Stimulated activated CD8-positive, alpha-beta memory T cell treated with anti-CD3 and anti-CD28 coated beads, Interleukin-4, amount 100 ng/mL, for 24 hours (primary cell): ENCODE measurements around the gene KRT39.

Source experiments
- DNase-seq: peaks from one replicate; pipeline ENCODE4 v3.0.0-alpha.2; 2020; ENCODE audit warnings: low read depth

KRT39 gene

GRCh38 chr17:40980596-40980995 lies 13.8 kb upstream of the KRT39 start:
- DNase-seq, result no peak

GRCh38 chr17:40980117-40980516 lies 13.4 kb upstream of the KRT39 start:
- DNase-seq, result no peak

- no peak for DNase-seq
Measured at GRCh38 chr17:40978575-40979151, 11.9 kb upstream of the KRT39 start.

- no peak for DNase-seq
Measured at GRCh38 chr17:40975516-40975915, 8.8 kb upstream of the KRT39 start.

GRCh38 chr17:40974366-40974765 lies 7.6 kb upstream of the KRT39 start:
- no peak for DNase-seq

- no peak for DNase-seq
Measured at GRCh38 chr17:40967582-40967981, 834 bp upstream of the KRT39 start.

- DNase-seq, result no peak
Measured at GRCh38 chr17:40963838-40964237, 2.9 kb downstream of the KRT39 start.

GRCh38 chr17:40962059-40962561 lies 4.6 kb downstream of the KRT39 start:
- DNase-seq, result no peak

GRCh38 chr17:40961591-40961990 lies 5.2 kb downstream of the KRT39 start:
- DNase-seq, result no peak

- DNase-seq, result no peak
Measured at GRCh38 chr17:40960144-40960543, 6.6 kb downstream of the KRT39 start.

- DNase-seq, result no peak
Measured at GRCh38 chr17:40958086-40958953, 8.4 kb downstream of the KRT39 start.

GRCh38 chr17:40956401-40957254 lies 10.1 kb downstream of the KRT39 start:
- DNase-seq, result no peak

GRCh38 chr17:40953881-40954280 lies 12.9 kb downstream of the KRT39 start:
- no peak for DNase-seq

- no peak for DNase-seq
Measured at GRCh38 chr17:40952661-40953060, 14.1 kb downstream of the KRT39 start.

- DNase-seq, result no peak
Measured at GRCh38 chr17:40952154-40952553, 14.6 kb downstream of the KRT39 start.

- no peak for DNase-seq
Measured at GRCh38 chr17:40951011-40951622, 15.6 kb downstream of the KRT39 start.

GRCh38 chr17:40950176-40950575 lies 16.6 kb downstream of the KRT39 start:
- DNase-seq, result no peak

GRCh38 chr17:40949418-40949817 lies 17.3 kb downstream of the KRT39 start:
- DNase-seq, result no peak

- no peak for DNase-seq
Measured at GRCh38 chr17:40947929-40948328, 18.8 kb downstream of the KRT39 start.

- no peak for DNase-seq
Measured at GRCh38 chr17:40945414-40945813, 21.3 kb downstream of the KRT39 start.

GRCh38 chr17:40944531-40944930 lies 22.2 kb downstream of the KRT39 start:
- no peak for DNase-seq

GRCh38 chr17:40942553-40942952 lies 24.2 kb downstream of the KRT39 start:
- no peak for DNase-seq
